SH-SY5Y (cell line): ENCODE data around the gene NFKBIL1.

Source experiments
- GATA2 ChIP-seq: IDR thresholded peaks from 2 replicates; pipeline ENCODE4 v1.6.1; 2011; ENCODE audit warnings: mild to moderate bottlenecking, low read depth, low read length
- GATA3 ChIP-seq: IDR thresholded peaks from 2 replicates; pipeline ENCODE4 v1.6.1; 2011; ENCODE audit warnings: low read depth, mild to moderate bottlenecking, low read length, moderate library complexity

DNA sequence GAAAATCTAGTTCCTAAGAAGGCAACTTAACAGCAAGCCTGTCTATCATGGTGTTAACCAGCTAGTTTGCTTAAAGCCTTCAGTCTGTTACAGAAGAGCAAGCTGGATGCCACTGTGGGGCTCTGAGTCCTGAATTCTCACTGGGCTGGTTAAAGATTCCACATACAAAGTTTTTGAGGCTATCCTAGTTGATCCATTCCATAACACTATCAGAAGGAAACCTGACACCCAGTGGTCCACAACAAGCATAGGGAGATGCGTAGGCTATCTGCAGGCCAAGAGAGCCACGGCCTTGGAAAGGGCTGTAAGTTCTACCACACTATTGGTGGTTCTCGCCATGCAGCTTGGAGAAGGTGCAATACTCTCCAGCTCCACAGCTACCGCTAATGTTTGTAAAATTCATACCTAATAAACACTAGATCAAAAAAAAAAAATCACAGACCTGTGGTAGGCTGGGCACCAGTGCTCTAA lies 19.1 kb upstream of the NFKBIL1 start:
- TF ChIP-seq GATA2 (no peak), GATA3 (no peak)
